Keratinocyte (primary cell): ENCODE results near the gene DHRSX. TPM values are rescaled to one million over a fixed set of nuclear protein-coding genes. Genes with fewer than 3 reads are reported as not detected.

Source experiments
- DNase-seq: peaks from one replicate; pipeline ENCODE4 v3.0.0-alpha.2; 2011; ENCODE audit warnings: low read depth, missing footprints, low spot score
- FAIRE-seq: peaks from 2 replicates; lab custom pipeline; 2011; peaks lifted over from hg19 to GRCh38; lab: Jason Lieb, UNC
- H2AFZ ChIP-seq: 2 replicates; pipeline ENCODE4 v1.6.0; 2012; ENCODE audit warnings: low read length, control low read depth, inconsistent platforms; ENCODE audit not compliant: control insufficient read depth
- H3K27ac ChIP-seq: 2 replicates; pipeline ENCODE4 v1.5.1; 2011; ENCODE audit warnings: low read length; ENCODE audit not compliant: control insufficient read depth, insufficient read depth
- H3K27me3 ChIP-seq: 3 replicates; pipeline ENCODE4 v1.6.0; 2011; ENCODE audit warnings: low read length; ENCODE audit not compliant: control insufficient read depth, insufficient read depth; ENCODE audit errors: extremely low read depth
- H3K36me3 ChIP-seq, 2 experiments: 2 replicates in 1 of 2; 3 replicates in 1 of 2; pipeline ENCODE4 v1.5.1; 2011; ENCODE audit warnings: low read length in 2 of 2, mild to moderate bottlenecking in 1 of 2; ENCODE audit not compliant: control insufficient read depth in 2 of 2, insufficient read depth in 2 of 2; ENCODE audit errors: extremely low read depth in 1 of 2
- H3K4me1 ChIP-seq: 3 replicates; pipeline ENCODE4 v1.5.1; 2011; ENCODE audit warnings: low read length; ENCODE audit not compliant: control insufficient read depth, insufficient read depth; ENCODE audit errors: extremely low read depth
- H3K4me2 ChIP-seq: 3 replicates; pipeline ENCODE4 v1.6.0; 2011; ENCODE audit warnings: low read depth, low read length; ENCODE audit not compliant: control insufficient read depth, insufficient read depth; ENCODE audit errors: extremely low read depth
- H3K4me3 ChIP-seq, 3 experiments: fragments of 200-600 bp in 1 of 3; sonication (generic) in 1 of 3; 2 replicates in 2 of 3; 3 replicates in 1 of 3; pipeline ENCODE4 v1.5.1; 2011 to 2016; ENCODE audit warnings: low read length in 3 of 3, mild to moderate bottlenecking in 3 of 3, control low read depth in 2 of 3, inconsistent platforms in 1 of 3, low read depth in 1 of 3, mixed read lengths in 1 of 3, mixed run types in 1 of 3, moderate library complexity in 1 of 3; ENCODE audit not compliant: control insufficient read depth in 2 of 3, insufficient read depth in 2 of 3; ENCODE audit errors: extremely low read depth in 1 of 3
- H3K79me2 ChIP-seq: 2 replicates; pipeline ENCODE4 v1.6.0; 2012; ENCODE audit warnings: low read length; ENCODE audit not compliant: control insufficient read depth, insufficient read depth
- H3K9ac ChIP-seq: 3 replicates; pipeline ENCODE4 v1.6.0; 2011; ENCODE audit warnings: low read length; ENCODE audit not compliant: control insufficient read depth, insufficient read depth; ENCODE audit errors: extremely low read depth
- H3K9me1 ChIP-seq: 3 replicates; pipeline ENCODE4 v1.6.0; 2011; ENCODE audit warnings: low read length; ENCODE audit not compliant: control insufficient read depth, insufficient read depth; ENCODE audit errors: extremely low read depth
- H3K9me3 ChIP-seq: 2 replicates; pipeline ENCODE4 v1.5.1; 2012; ENCODE audit warnings: low read depth, low read length; ENCODE audit not compliant: control insufficient read depth
- H4K20me1 ChIP-seq: 3 replicates; pipeline ENCODE4 v1.6.0; 2011; ENCODE audit warnings: low read length; ENCODE audit not compliant: control insufficient read depth, insufficient read depth; ENCODE audit errors: extremely low read depth
- EZH2 ChIP-seq: IDR thresholded peaks from one replicate; pipeline ENCODE4 v1.6.1; 2012; ENCODE audit warnings: inconsistent platforms, mild to moderate bottlenecking, low read length, moderate library complexity
- dilution Hi-C: fragments of 300-500 bp; cut with MboI; formaldehyde crosslinking; loops from one replicate; pipeline ENCODE4 v1.7.0; 2020; ENCODE audit warnings: low sequenced_read_pairs; ENCODE audit not compliant: extremely low pct_ligation_motif_present
- polyA plus RNA-seq, 5 experiments: library from polyadenylated mRNA; depleted of rRNA in 3 of 5; stranded (reverse) in 3 of 5; stranded (forward) in 1 of 5; unstranded in 1 of 5; fragments of >200 nt; gene quantifications; 1 replicate in 1 of 5; 2 replicates in 3 of 5; 3 replicates in 1 of 5; pipeline versions ENCODE4 v1.2.1 to v1.2.3, GENCODE V29; 2011 to 2012; ENCODE audit warnings: missing spikeins in 2 of 5, low read depth in 1 of 5, low replicate concordance in 1 of 5
- TF ChIP-seq, protein P1 (sequence below), 3 experiments: IDR thresholded peaks in 1 of 3; conservative IDR thresholded peaks in 1 of 3; optimal IDR thresholded peaks in 1 of 3; 2 replicates in 2 of 3; 3 replicates in 1 of 3; pipeline versions ENCODE3 to v1.5.1; 2011; ENCODE audit warnings: low read length in 3 of 3, mild to moderate bottlenecking in 3 of 3, moderate library complexity in 2 of 3, control low read depth in 1 of 3, inconsistent platforms in 1 of 3; ENCODE audit not compliant: insufficient read depth in 2 of 3; ENCODE audit errors: extremely low read depth in 1 of 3

Gene DHRSX
- polyA plus RNA-seq, 1 donor (not counting 4 experiments of a cell fraction or from before 2014, with no cell fraction given) = 20.4 TPM

DNA sequence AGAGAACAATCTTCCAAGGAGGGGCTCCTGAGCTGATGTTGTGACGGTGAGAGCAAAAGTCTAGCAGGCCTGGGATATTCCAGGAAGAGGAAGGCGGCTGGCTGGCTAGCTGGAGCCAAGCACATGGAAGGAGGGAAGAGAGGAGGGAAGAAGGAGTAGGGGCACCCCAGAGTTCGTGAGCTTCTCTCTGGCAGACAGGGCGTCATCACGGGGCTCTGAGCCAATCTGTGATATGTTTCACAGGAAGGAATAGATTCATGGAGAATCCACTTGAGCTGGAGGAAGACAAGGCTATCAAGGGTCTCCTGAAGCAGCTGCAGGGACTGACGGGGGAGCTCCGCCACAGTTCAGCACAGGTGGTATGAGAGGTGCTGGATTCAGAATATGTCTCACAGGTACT, 73.6 kb downstream of the DHRSX start:
- DNase-seq = no peak
- Histone ChIP-seq H4K20me1 (no peaks in the 10 kb centered on the region), H3K36me3 (no peaks in the 10 kb centered on the region), H3K4me1 (no peaks in the 10 kb centered on the region), H2AFZ (no peak overlapping the region), H3K27ac (no peak overlapping the region), H3K79me2 (no peaks in the 10 kb centered on the region), H3K4me3 (no peak overlapping the region), H3K9me3 (no peaks in the 10 kb centered on the region), H3K9me1 (no peaks in the 10 kb centered on the region), H3K4me2 (no peak overlapping the region), H3K9ac (no peak overlapping the region), H3K27me3 (no peaks in the 10 kb centered on the region)
- dilution Hi-C loops = no loop called here
- FAIRE-seq = no peak
- TF ChIP-seq, protein P1, sequence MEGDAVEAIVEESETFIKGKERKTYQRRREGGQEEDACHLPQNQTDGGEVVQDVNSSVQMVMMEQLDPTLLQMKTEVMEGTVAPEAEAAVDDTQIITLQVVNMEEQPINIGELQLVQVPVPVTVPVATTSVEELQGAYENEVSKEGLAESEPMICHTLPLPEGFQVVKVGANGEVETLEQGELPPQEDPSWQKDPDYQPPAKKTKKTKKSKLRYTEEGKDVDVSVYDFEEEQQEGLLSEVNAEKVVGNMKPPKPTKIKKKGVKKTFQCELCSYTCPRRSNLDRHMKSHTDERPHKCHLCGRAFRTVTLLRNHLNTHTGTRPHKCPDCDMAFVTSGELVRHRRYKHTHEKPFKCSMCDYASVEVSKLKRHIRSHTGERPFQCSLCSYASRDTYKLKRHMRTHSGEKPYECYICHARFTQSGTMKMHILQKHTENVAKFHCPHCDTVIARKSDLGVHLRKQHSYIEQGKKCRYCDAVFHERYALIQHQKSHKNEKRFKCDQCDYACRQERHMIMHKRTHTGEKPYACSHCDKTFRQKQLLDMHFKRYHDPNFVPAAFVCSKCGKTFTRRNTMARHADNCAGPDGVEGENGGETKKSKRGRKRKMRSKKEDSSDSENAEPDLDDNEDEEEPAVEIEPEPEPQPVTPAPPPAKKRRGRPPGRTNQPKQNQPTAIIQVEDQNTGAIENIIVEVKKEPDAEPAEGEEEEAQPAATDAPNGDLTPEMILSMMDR (optimal IDR thresholded peaks at IDR 0.05 in 1 of 3, IDR thresholded peaks at IDR 0.05 in 1 of 3, conservative IDR thresholded peaks at IDR 0.05 in 1 of 3; ENCODE audit: extremely low read depth in 1 of 3, insufficient read depth in 2 of 3, low read length in 3 of 3) = no peak
- no peak for TF ChIP-seq EZH2

DNA sequence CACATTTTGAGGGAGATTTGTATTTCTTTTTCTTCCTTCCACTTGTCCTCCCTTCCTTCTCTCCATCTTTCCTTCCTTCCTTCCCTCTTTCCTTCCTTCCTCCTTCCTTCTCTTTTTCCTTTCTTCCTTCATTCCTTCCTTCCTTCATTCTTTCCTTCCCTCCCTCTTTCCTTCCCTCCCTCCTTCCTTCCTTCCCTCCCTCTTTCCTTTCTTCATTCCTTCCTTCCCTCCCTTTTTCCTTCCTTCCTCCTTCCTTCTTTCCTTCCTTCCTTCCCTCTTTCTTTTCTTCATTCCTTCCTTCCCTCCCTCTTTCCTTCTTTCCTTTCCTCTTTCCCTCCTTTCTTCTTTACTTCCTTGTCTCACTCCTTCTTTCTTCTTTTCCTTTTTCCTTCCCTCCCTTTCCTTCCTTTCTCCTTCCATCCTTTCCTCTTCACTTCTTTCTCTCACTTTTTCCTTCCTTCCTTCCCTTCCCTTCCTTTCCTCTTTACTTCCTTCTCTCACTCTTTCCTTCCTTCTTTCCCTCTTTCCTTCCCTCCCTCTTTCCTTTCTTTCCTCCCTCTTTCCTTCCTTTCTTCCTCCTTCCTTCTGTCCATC, 74.4 kb downstream of the DHRSX start:
- H3K9ac ChIP-seq = no peak overlapping the region
- H3K4me1 ChIP-seq = no peaks in the 10 kb centered on the region
- TF ChIP-seq, protein P1 (optimal IDR thresholded peaks at IDR 0.05 in 1 of 3, IDR thresholded peaks at IDR 0.05 in 1 of 3, conservative IDR thresholded peaks at IDR 0.05 in 1 of 3; ENCODE audit: extremely low read depth in 1 of 3, insufficient read depth in 2 of 3, low read length in 3 of 3) = no peak
- DNase-seq (no peak), FAIRE-seq (no peak)
- no peaks in the 10 kb centered on the region for H4K20me1 ChIP-seq
- H3K79me2 ChIP-seq = no peaks in the 10 kb centered on the region
- H3K27ac ChIP-seq = no peak overlapping the region
- H3K4me2 ChIP-seq = no peak overlapping the region
- no peaks in the 10 kb centered on the region for H3K36me3 ChIP-seq
- H3K9me3 ChIP-seq = no peaks in the 10 kb centered on the region
- H3K27me3 ChIP-seq = no peaks in the 10 kb centered on the region
- H2AFZ ChIP-seq = no peak overlapping the region
- dilution Hi-C loops = no loop called here
- H3K4me3 ChIP-seq = no peak overlapping the region
- H3K9me1 ChIP-seq = no peaks in the 10 kb centered on the region
